HepG2 (cell line): ENCODE data around the gene SCAANT1. TPM values are rescaled to one million over a fixed set of nuclear protein-coding genes. Genes with fewer than 3 reads are reported as not detected.

ENCODE experiments used
- DMAP1 ChIP-seq: IDR thresholded peaks from 2 replicates; pipeline ENCODE4 v1.6.1; 2016
- DNMT3B ChIP-seq: conservative IDR thresholded peaks from 2 replicates; pipeline ENCODE4 v1.6.1; 2016; ENCODE audit warnings: missing biosample characterization, control low read depth
- FOXP1 ChIP-seq, 2 experiments: fragments of 450-650 bp in 1 of 2; IDR thresholded peaks; 2 replicates each; pipeline ENCODE4 v1.6.1; 2017 to 2018; ENCODE audit warnings: antibody characterized with exemption in 1 of 2
- KAT8 ChIP-seq: IDR thresholded peaks from 2 replicates; pipeline ENCODE4 v1.6.1; 2016; ENCODE audit warnings: missing genetic modification reagents, missing compliant biosample characterization
- KDM3A ChIP-seq: IDR thresholded peaks from 2 replicates; pipeline ENCODE4 v1.6.1; 2018; ENCODE audit warnings: low read depth, missing compliant biosample characterization
- KLF16 ChIP-seq, 2 experiments: sonication (generic) in 1 of 2; formaldehyde crosslinking in 1 of 2; IDR thresholded peaks; 2 replicates each; pipeline versions ENCODE4 v1.6.1 to v1.8.0; 2016 to 2023; ENCODE audit warnings: missing genetic modification reagents in 2 of 2, missing compliant biosample characterization in 1 of 2
- NFAT5 ChIP-seq: sonication (generic); formaldehyde crosslinking; IDR thresholded peaks from 2 replicates; pipeline ENCODE4 v1.4.0; 2020; ENCODE audit warnings: missing genetic modification reagents
- PATZ1 ChIP-seq: sonication (generic); formaldehyde crosslinking; IDR thresholded peaks from 2 replicates; pipeline ENCODE4 v1.4.0; 2020; ENCODE audit warnings: missing genetic modification reagents
- POLR2AphosphoS5 ChIP-seq: IDR thresholded peaks from 2 replicates; pipeline ENCODE4 v1.6.1; 2012; ENCODE audit warnings: low read depth, low read length
- REL ChIP-seq: sonication (generic); formaldehyde crosslinking; conservative IDR thresholded peaks from 2 replicates; pipeline ENCODE4 v1.8.0; 2022; ENCODE audit warnings: mild to moderate bottlenecking, missing genetic modification reagents, moderate library complexity
- REXO4 ChIP-seq: sonication (generic); formaldehyde crosslinking; IDR thresholded peaks from 2 replicates; pipeline ENCODE4 v1.8.0; 2022; ENCODE audit warnings: missing genetic modification reagents, mild to moderate bottlenecking, borderline replicate concordance
- SALL2 ChIP-seq: sonication (generic); formaldehyde crosslinking; IDR thresholded peaks from 2 replicates; pipeline ENCODE4 v1.8.1; 2023; ENCODE audit warnings: mild to moderate bottlenecking, missing genetic modification reagents, inconsistent platforms
- TEF ChIP-seq: sonication (generic); formaldehyde crosslinking; IDR thresholded peaks from 2 replicates; pipeline ENCODE4 v1.5.0; 2020; ENCODE audit warnings: missing genetic modification reagents
- ZNF160 ChIP-seq: sonication (generic); formaldehyde crosslinking; IDR thresholded peaks from 2 replicates; pipeline ENCODE4 v1.8.0; 2022; ENCODE audit warnings: mild to moderate bottlenecking, inconsistent platforms, missing genetic modification reagents
- ZNF678 ChIP-seq: sonication (generic); formaldehyde crosslinking; IDR thresholded peaks from 2 replicates; pipeline ENCODE4 v1.4.0; 2020; ENCODE audit warnings: mild to moderate bottlenecking, missing genetic modification reagents
- ZNF691 ChIP-seq: sonication (generic); formaldehyde crosslinking; IDR thresholded peaks from 2 replicates; pipeline ENCODE4 v1.4.0; 2020; ENCODE audit warnings: missing genetic modification reagents, low read depth, mild to moderate bottlenecking, borderline replicate concordance
- ZNF770 ChIP-seq: sonication (generic); formaldehyde crosslinking; IDR thresholded peaks from 2 replicates; pipeline ENCODE4 v1.5.0; 2020; ENCODE audit warnings: mild to moderate bottlenecking, missing genetic modification reagents
- polyA plus RNA-seq, 8 experiments: library from polyadenylated mRNA; depleted of rRNA in 3 of 8; stranded (reverse) in 7 of 8; unstranded in 1 of 8; fragments of >200 nt; fragmentation: Illumina TruSeq in 4 of 8; extraction: Trizol in 4 of 8; gene quantifications; 2 replicates each; pipeline versions ENCODE4 v1.2.1 to v1.2.3, GENCODE V29; 2011 to 2016; ENCODE audit warnings: low read depth in 4 of 8, missing spikeins in 1 of 8, mixed read lengths in 1 of 8; ENCODE audit not compliant: insufficient read depth in 1 of 8
- total RNA-seq, 5 experiments: library from RNA; depleted of rRNA; stranded (reverse); fragments of >200 nt; fragmentation: Illumina TruSeq; extraction: Trizol; gene quantifications; 2 replicates each; pipeline ENCODE4 v1.2.3, GENCODE V29; 2016; ENCODE audit warnings: low read depth in 1 of 5

Gene SCAANT1
- total and polyA plus RNA-seq, 2 of the 13 experiments (the other 11 are each of a cell fraction or from before 2014, with no cell fraction given): not detected

GRCh38 chr3:63863150-63864007 lies 48.8 kb downstream of the SCAANT1 start, which contains the start of the genes ATXN7 and THOC7 (continued):
- TF ChIP-seq ZNF770: peak; percentile 94
- 0 out of 2 replicates have a peak, but pooled peaks have one; percentile 42 for TF ChIP-seq REL (CRISPR knock-in tag)
- 0 out of 2 replicates have a peak, but pooled peaks have one; percentile 30 for TF ChIP-seq NFAT5 (CRISPR knock-in tag)
- 0 out of 2 replicates have a peak, but pooled peaks have one; percentile 26 for TF ChIP-seq DMAP1 (CRISPR knock-in tag)
- no peak for TF ChIP-seq FOXP1 (IDR thresholded peaks at IDR 0.05)
- TF ChIP-seq FOXP1 (CRISPR knock-in tag; IDR thresholded peaks at IDR 0.05): no peak
- TF ChIP-seq POLR2AphosphoS5: 0 out of 2 replicates have a peak, but pooled peaks have one; percentile 9
- peak; percentile 32; the same call in 1 of the 2 replicates for TF ChIP-seq KAT8 (CRISPR knock-in tag)
- TF ChIP-seq ZNF678 (CRISPR knock-in tag): 0 out of 2 replicates have a peak, but pooled peaks have one; percentile 80
- no peak for TF ChIP-seq TEF (CRISPR knock-in tag)
- peak; percentile 32; the same call in 1 of the 2 replicates for TF ChIP-seq KDM3A (CRISPR knock-in tag)
- TF ChIP-seq ZNF160: peak; percentile 35; the same call in 1 of the 2 replicates
- TF ChIP-seq KLF16 (CRISPR knock-in tag; IDR thresholded peaks at IDR 0.05): peak in 1 of 2 experiments; percentile 30; a peak in 1 of 4 replicates
- peak; percentile 23; the same call in 1 of the 2 replicates for TF ChIP-seq SALL2 (CRISPR knock-in tag)
- TF ChIP-seq PATZ1 (CRISPR knock-in tag): 0 out of 2 replicates have a peak, but pooled peaks have one; percentile 37
- TF ChIP-seq ZNF691 (CRISPR knock-in tag): peak; percentile 83; the same call in 1 of the 2 replicates
- 0 out of 2 replicates have a peak, but pooled peaks have one; percentile 29 for TF ChIP-seq DNMT3B (CRISPR knock-in tag)
- no peak for TF ChIP-seq REXO4 (CRISPR knock-in tag)
